ENCODE measurements around the gene ART1.
"Not testable (repeated sequence)": the region's sequence is repeated elsewhere in the genome, so short reads cannot be mapped to it uniquely, and the experiment has no call there.

Gene ART1

GRCh38 chr11:3632070-3632660 lies 12.8 kb upstream of the ART1 start:
- no peak for DNase-seq

- no peak for DNase-seq
Measured at GRCh38 chr11:3635641-3636375, 9.1 kb upstream of the ART1 start.

GRCh38 chr11:3637201-3637600 lies 7.7 kb upstream of the ART1 start:
- DNase-seq, result no peak

- no peak for DNase-seq
Measured at GRCh38 chr11:3638513-3638912, 6.4 kb upstream of the ART1 start.

- no peak for DNase-seq
Measured at GRCh38 chr11:3639841-3640240, 5.1 kb upstream of the ART1 start.

- no peak for DNase-seq
Measured at GRCh38 chr11:3641191-3641590, 3.7 kb upstream of the ART1 start.

- DNase-seq, result no peak
Measured at GRCh38 chr11:3641701-3642070, 3.2 kb upstream of the ART1 start, which contains the start of gene ART5. TSS of gene ART5 (minus strand) at chr11:3641992. CDS start at chr11:3641862, 130 bp downstream.

GRCh38 chr11:3642071-3642951 lies 2.6 kb upstream of the ART1 start:
- DNase-seq, result no peak

- not testable (repeated sequence) for DNase-seq
Measured at GRCh38 chr11:3643102-3643546, 1.8 kb upstream of the ART1 start.

GRCh38 chr11:3645552-3645951 lies 624 bp downstream of the ART1 start:
- DNase-seq, result no peak

- DNase-seq, result not testable (repeated sequence)
Measured at GRCh38 chr11:3648843-3649242, 3.9 kb downstream of the ART1 start.

GRCh38 chr11:3649374-3649773 lies 4.4 kb downstream of the ART1 start:
- not testable (repeated sequence) for DNase-seq

- DNase-seq, result not testable (repeated sequence)
Measured at GRCh38 chr11:3652514-3652913, 7.6 kb downstream of the ART1 start.

GRCh38 chr11:3655547-3655946 lies 10.6 kb downstream of the ART1 start:
- no peak for DNase-seq

- not testable (repeated sequence) for DNase-seq
Measured at GRCh38 chr11:3657331-3657730, 12.4 kb downstream of the ART1 start.

GRCh38 chr11:3658252-3658651 lies 13.3 kb downstream of the ART1 start:
- DNase-seq, result no peak

- DNase-seq, result no peak
Measured at GRCh38 chr11:3659595-3660515, 14.9 kb downstream of the ART1 start.

- no peak for DNase-seq
Measured at GRCh38 chr11:3660960-3661359, 16.0 kb downstream of the ART1 start.

GRCh38 chr11:3662856-3663255 lies 17.9 kb downstream of the ART1 start:
- no peak for DNase-seq

- DNase-seq, result no peak
Measured at GRCh38 chr11:3664032-3664630, 19.2 kb downstream of the ART1 start.

- no peak for DNase-seq
Measured at GRCh38 chr11:3665336-3666022, 20.6 kb downstream of the ART1 start.
